HT1080 (cell line): ENCODE measurements around the gene ARHGEF6. TPM values are rescaled to one million over a fixed set of nuclear protein-coding genes. Genes with fewer than 3 reads are reported as not detected.
"Not testable (repeated sequence)": the region's sequence is repeated elsewhere in the genome, so short reads cannot be mapped to it uniquely, and the experiment has no call there.

Experiments used
- DNase-seq: peaks from one replicate; pipeline ENCODE4 v3.0.0-alpha.2; 2015; ENCODE audit warnings: low read depth
- polyA plus RNA-seq, 2 experiments: library from polyadenylated mRNA; depleted of rRNA; stranded (reverse); fragments of >200 nt; gene quantifications; 2 replicates each; pipeline ENCODE4 v1.2.3, GENCODE V29; 2015
- total RNA-seq: library from RNA; depleted of rRNA; stranded (reverse); fragments of >200 nt; shearing (Covaris generic); gene quantifications from 2 replicates; pipeline ENCODE4 v1.2.3, GENCODE V29; 2014; rRNA removed

Gene ARHGEF6, protein sequence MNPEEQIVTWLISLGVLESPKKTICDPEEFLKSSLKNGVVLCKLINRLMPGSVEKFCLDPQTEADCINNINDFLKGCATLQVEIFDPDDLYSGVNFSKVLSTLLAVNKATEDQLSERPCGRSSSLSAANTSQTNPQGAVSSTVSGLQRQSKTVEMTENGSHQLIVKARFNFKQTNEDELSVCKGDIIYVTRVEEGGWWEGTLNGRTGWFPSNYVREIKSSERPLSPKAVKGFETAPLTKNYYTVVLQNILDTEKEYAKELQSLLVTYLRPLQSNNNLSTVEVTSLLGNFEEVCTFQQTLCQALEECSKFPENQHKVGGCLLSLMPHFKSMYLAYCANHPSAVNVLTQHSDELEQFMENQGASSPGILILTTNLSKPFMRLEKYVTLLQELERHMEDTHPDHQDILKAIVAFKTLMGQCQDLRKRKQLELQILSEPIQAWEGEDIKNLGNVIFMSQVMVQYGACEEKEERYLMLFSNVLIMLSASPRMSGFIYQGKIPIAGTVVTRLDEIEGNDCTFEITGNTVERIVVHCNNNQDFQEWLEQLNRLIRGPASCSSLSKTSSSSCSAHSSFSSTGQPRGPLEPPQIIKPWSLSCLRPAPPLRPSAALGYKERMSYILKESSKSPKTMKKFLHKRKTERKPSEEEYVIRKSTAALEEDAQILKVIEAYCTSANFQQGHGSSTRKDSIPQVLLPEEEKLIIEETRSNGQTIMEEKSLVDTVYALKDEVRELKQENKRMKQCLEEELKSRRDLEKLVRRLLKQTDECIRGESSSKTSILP
- 3.2 and 3.5 TPM in 2 replicates for total RNA-seq
- polyA plus RNA-seq (2015; cell fraction: cytosol; rRNA removed): 2.8 and 4.6 TPM in 2 replicates
- polyA plus RNA-seq (2015; cell fraction: nucleus; rRNA removed): 5.7 and 6.1 TPM in 2 replicates

DNA sequence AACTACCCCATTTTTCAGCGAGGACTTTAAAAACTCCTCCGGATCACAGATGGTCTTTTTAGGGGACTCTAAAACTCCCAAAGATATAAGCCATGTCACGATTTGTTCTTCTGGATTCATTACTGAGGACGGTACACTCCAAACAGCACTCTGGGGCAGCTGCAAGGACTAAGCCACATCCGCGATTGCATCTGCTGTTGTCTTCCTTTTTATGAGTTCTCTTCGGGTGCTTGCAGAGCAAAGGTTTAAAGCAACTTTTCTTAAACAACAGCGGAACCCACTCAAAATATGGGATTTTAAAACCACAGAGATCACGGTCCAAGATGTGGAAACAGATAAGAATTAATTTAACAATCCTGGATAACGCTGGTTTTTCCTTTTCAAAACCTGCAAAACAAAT lies at the start of gene ARHGEF6:
Gene ARHGEF6, minus strand, starts transcription at position 170 of the 400 bp plus-strand sequence. Its CDS starts 50 bp downstream, at position 120.
- no peak for DNase-seq

DNA sequence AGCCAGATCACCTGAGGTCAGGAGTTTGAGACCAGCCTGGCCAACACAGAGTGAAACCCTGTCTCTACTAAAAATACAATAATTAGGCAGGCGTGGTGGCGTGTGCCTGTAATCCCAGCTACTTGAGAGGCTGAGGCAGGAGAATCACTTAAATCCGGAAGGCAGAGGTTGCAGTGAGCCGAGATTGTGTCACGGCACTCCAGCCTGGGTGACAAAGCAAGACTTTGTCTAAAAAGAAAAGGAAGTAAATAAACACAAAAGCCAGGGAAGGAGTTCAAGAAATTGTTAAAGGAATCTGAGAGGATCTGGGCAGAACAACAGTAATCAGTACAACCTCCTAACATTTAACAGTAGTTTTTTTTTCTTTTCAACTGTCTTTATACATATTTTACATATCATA lies 48.7 kb upstream of the ARHGEF6 start:
- DNase-seq: no peak

DNA sequence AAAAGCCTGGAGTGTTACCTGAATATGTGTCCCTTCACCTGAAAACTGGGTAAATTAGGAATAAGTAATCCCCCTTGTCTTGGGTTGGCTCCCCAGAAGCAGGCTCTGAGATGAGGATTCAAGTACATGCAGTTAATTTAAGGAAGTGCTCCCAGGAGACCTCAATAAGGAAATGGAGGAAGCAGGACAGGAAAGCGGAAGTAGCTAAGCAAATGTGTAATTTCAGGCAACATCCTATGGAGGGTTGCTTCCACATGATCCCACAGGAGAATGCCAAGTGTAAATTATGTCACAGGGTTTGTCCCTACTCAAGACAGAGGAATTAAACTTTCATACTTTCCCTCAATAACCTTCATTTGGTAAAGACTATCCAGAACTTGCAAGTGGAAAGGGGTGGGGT lies 48.1 kb upstream of the ARHGEF6 start:
- no peak for DNase-seq

DNA sequence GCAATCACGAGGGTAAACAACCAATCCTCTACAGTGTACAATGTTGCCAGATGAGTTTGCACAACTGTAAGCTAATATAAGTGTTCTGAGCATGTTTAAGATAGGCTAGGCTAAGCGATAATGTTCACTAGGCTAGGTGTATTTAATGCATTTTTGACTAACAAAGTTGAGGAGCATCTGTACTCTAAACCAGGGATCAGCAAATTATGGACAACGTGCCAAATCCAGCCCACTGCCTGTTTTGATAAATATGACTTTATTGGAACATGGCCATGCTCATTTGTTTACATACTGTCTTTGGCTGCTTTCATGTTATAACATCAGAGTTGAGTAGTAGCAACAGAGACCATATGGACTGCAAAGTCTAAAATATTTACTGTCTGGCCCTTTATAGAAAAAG lies 46.3 kb upstream of the ARHGEF6 start:
- DNase-seq: no peak

DNA sequence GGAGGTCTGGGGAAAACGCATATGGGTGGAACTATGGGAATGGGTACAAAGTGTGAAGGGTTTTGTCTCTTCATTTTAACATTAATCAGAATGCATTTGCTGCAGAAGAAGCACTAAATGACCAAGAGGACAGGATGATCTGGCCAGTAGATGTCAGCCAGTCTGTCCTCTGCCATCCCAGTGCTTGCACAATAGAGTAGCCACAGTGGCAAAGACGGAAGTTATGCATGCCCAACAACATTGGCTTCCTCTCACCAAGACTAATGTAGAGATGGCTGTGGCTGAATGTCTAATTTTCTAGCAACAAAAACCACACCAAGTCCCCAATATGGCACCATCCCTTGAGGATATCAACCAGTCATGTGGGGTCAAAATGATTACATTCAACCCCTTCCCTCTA lies 45.0 kb upstream of the ARHGEF6 start:
- no peak for DNase-seq

DNA sequence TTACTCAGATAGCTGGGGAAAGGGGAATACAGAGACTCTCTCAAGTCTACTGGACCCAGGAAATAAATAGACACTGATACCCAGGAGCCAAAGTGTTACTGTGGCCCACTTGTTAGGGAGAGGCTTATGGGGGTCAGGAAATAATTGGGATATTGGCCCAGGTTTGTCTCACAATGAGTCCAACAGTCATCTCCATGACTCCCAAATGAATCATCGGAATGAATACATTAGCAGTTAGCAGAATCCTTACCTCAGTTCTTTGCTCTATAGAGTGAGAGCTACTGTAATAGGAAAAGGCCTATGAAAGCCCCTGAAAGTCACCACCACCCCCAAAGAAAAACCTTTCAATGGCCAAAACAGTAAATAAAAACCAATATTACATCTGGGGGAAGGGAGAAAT lies 42.4 kb upstream of the ARHGEF6 start:
- peak; percentile 64 for DNase-seq

DNA sequence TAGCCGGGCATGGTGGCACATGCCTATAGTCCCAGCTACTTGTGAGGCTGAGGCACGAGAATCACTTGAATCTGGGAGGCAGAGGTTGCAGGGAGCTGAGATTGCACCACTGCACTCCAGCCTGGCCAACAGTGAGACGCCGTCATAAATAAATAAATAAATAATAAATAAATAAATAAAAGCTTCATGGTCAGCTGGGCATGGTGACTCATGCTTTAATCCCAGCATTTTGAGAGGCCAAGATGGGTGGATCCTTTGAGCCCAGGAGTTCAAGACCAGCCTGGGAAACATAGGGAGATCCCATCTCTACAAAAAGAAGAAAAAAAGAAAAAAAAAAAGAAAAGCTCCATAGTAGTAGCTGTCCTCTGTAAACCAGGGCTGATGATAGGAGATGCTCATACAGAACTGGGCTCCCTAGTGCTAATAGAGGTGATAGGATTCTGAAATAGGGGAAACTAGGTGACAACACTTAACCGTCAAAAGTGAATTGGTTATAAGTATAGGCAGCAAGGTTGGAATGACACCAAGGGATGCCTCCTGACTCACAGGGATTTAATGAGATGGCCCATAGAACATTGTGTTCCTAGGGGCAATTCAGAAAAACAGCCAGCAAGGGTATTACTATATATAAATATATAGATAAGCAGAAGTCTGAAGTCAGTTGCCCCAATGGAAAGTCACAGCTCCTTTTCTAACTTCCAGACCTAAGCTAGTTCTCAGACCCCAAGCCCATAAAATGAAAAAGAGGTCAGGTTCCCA lies 41.8 kb upstream of the ARHGEF6 start:
- no peak for DNase-seq

DNA sequence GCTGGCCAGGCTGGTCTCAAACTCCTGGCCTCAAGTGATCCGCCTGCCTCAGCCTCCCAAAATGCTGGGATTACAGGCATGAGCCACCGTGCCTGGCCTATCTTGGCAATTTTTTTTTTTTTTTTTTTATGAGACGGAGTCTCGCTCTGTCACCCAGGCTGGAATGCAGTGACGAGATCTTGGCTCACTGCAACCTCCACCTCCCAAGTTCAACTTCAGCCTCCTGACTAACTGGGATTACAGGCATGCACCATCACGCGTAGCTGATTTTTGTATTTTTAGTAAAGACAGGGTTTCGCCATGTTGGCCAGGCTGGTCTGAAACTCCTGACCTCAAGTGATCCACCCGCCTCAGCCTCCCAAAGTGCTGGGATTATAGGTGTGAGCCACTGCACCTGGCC lies 39.0 kb upstream of the ARHGEF6 start:
- DNase-seq: not testable (repeated sequence)

DNA sequence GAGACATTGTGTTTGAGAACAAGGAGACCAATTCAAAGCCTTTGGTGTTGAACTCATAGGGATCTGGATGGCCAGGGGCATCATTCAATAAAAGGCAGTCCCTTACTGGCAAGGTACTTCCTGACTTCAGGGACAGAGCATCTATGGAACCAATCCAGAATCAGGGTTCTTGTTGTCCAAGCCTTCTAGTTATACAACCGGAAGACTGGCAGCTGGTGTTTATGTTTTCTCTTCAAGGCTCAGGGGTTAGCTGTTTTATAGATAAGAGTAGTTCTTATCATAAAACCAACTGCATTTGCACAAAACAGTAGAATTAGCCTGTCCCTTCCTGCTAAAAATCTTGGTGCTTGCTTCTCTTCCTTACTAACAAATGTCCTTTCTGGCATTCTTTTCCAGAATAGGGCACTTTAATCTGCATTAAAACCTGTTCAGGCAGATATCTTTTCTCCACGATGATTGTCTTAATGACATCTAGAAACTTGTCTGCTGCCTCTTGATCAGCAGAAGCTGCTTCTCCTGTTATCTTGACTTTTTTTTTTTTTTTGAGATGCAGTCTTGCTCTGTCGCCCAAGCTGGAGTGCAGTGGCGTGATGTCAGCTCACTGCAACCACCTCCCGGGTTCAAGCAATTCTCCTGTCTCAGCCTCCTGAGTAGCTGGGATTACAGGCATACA lies 38.4 kb upstream of the ARHGEF6 start:
- DNase-seq: no peak

DNA sequence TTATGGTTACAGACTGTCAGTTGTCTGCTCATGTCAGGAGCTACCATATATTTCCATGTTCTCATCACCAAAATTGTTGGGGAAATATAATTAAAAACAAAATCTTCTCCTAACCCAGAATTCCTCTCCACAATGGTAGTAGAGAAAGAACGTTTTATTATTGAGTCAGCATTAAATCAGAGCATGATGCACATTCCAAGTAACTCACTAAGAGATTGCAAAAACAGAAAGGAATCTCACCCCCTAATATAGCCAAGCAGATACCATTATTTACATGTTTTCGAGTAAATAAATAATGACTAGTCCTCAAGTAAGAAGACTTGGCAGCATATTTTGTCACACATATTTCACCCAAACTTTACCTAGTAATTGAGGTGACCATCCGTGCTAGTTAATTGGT lies 36.2 kb upstream of the ARHGEF6 start:
- no peak for DNase-seq

DNA sequence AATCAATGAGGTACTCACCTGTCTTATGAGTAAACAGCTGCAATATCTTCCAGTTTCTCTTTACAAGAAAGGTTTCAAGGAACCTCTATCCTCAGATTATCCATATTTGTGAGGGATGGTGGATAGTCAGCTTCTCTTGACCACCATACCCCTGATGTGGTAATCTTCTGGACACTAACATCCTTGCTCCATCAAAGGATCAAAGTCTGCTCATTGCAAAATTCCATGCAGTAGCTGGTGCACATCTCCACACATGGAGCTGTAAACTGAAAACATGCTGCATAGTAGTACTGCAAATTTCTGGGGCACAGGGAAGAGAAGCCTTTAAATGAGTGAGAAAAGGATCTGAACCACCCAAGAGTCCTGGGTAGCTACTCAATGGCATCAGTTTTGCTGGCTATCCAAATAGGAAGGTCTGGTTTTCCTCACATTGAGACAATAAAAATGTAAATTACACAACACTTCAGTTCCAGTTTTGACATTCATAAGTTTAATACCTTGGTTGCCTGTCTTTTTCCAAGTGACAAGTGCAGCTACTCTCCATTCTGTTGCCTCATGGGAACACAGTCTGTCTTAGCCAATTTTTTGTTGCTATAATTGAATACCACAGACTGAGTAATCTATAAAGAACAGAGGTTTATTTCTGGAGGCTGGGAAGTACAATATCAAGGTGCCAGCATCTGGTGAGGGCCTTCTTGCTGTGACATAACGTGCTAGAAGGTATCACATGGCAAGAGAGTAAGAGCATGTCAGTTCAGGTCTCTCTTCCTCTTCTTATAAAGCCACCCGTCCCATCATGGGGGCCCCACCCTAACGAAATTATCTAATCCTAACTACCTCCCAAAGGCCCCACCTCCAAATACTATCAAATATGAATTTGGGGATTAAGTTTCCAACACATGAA lies 34.4 kb upstream of the ARHGEF6 start:
- no peak for DNase-seq

DNA sequence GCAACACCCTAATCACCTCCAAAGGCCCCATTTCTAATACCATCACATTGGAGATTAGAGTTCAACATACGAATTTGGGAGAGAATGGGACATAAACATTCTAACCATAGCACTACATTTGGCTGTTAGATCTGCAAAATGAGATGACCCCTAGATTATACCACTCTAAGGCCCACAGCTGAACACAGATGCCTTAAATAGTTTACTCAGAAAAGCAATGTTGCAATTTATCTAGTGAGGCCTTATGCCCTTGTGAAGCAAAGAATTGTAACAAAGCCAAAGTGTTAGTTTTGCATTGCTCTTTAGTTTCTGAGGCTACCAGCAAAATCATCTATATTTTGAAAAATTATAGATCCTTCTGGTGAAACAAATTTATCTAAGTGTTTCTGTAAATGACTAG lies 31.6 kb upstream of the ARHGEF6 start:
- no peak for DNase-seq

DNA sequence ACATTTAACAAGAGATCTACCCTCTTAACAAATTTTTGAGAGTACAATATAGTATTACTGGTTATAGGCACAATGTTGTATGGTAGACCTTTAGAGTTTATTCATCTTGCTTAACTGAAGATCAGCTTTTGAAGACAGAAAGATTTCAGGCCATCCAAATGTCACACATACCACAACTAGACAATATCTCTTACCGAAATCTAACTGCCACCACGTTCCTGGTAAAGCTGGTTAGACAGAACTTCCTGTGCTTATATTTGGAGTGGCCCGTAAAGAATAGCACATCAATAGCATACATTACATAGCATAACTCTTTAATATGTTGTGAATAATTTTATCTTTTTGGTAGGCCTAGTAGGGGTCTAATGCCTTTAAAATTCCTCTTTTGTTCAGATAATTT lies 29.8 kb upstream of the ARHGEF6 start:
- DNase-seq: no peak

DNA sequence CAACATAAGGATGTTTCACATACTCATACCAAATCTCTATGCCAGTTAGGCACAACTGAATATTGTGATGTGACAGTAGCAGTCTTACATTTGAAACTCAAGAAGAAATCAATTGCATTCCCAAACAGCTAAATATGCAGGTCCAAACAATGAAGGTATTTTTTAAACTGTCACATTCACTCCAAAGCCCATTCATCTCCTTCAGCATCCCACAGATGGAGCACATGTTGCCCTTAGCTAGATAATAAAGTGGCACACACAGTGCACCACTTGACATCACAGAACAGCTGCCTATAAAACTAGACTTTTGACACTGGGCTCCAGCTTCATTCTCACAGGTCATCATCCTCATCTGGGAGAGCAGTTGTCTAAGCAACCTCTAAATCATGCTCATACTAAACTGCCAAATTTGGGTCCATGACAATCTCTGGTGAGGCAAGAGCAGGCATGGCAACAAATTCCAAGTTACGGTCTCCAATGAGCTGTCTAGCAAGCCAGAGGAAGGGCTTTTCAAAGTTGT lies 26.2 kb upstream of the ARHGEF6 start:
- no peak for DNase-seq

DNA sequence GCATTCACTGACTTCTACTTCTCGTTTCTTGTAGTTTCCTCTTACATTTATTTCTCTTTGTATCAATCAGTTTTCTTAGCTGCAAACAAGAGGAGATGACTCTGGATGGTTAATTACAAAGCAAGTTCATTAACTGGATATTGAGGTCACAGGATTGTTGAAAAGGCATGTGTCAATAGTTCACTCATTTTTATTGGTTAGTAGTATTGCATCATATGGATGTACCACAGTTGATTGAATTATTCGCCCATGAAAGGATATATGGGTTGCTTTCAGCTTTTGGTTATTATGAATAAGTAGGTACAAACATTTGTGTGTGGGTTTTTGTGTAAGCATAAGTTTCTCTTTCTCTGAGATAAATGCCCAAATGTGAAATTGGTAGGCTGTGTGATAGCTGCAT lies 21.8 kb upstream of the ARHGEF6 start:
- no peak for DNase-seq

DNA sequence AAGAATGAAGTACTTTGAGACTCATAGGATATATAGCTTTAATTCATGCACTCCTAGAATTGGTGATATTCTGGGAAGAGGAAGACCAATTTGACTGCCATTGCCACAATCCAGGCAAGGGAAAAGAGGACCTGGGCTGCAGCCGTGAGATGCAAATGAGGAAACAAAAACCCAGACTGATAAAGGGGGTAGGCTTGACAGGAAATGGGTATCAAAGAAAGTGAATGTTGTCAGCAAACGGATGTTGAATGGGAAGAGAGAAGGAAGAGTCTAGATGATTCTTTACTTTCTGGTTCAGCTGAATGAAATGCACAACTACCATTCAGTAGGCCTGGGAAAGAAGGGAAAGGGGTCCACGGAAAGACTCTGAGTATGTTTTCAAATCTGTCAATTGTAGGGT lies 17.1 kb upstream of the ARHGEF6 start:
- DNase-seq: no peak

DNA sequence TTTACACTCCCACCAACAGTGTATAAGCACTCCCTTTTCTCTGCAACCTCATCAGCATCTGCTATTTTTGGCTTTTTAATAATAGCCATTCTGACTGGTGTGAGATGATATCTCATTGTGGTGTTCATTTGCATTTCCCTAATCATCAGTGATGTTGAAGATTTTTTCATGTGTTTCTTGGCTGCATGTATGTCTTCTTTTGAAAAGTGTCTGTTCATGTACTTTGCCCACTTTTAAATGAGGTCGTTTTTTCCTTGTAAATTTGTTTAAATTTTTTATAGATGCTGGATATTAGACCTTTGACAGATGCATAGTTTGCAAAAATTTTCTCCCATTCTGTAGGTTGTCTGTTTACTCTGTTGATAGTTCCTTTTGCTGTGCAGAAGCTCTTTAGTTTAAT lies 14.4 kb upstream of the ARHGEF6 start:
- not testable (repeated sequence) for DNase-seq

DNA sequence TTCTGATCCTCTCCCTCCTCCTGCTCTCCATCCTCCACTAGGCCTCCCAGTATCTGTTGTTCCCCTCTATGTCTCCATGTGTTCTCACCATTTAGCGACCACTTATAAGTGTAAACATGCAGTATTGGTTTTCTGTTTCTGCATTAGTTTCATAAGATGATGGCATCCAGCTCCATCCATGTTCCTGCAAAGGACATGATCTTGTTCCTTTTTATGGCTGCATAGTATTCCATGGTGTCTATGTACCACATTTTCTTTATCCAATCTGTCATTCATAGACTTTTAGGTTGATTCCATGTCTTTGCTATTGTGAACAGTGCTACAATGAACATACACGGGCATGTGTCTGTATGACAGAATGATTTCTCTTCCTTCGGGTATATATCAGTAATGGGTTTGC lies 13.9 kb upstream of the ARHGEF6 start:
- not testable (repeated sequence) for DNase-seq

DNA sequence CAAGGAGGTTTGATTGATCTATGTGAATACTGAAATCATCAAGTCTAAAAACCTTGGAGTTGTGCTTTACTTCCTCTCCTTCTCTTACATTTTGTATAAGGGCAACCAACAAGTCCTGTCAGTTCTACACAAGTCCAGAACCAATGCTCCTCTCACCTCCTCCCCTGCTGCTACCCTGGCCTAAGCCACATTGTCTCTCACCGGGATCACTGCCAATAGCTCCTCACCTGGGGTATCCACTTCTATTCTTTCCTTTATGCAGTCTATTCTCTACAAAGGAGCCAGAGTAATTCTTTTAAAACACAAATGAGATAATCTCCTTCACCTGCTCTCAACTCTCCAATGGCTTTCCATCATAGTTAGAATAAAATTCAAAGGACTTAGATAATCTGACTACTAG lies 13.3 kb upstream of the ARHGEF6 start:
- DNase-seq: no peak

DNA sequence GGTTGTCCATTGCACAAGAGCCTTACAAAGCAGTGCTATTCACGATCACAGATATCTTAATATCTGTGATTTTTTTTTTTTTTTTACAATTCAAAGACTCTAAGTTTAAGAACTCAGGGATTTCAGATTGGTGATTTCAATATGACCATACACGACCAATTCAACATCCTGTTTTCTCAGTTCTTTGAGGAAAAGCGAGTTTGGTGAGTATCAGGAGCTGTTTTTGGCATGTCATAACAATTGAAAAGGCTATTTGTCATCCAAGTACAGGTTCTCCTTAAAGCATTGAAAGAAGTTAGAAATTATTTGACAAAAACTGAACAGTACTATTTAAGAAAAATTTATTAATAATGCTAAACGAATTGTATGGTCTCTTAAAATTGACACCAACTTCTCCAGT lies 9.1 kb upstream of the ARHGEF6 start:
- no peak for DNase-seq
